Muscle of leg (tissue), 11 donors: ENCODE data around the gene ATG4A. TPM values are rescaled to one million over a fixed set of nuclear protein-coding genes. Genes with fewer than 3 reads are reported as not detected.

Experiments used
- DNase-seq: peaks from one replicate; pipeline ENCODE4 v3.0.0; 2013
- H3K27ac ChIP-seq: one replicate; pipeline ENCODE4 v1.5.1; 2013; ENCODE audit warnings: mild to moderate bottlenecking, low read length, control low read depth
- H3K27me3 ChIP-seq: one replicate; pipeline ENCODE4 v1.6.1; 2013; ENCODE audit warnings: low read length; ENCODE audit not compliant: control insufficient read depth, insufficient read depth
- H3K36me3 ChIP-seq: one replicate; pipeline ENCODE4 v1.6.1; 2013; ENCODE audit warnings: low read length; ENCODE audit not compliant: control insufficient read depth, insufficient read depth
- H3K4me1 ChIP-seq: one replicate; pipeline ENCODE4 v1.6.1; 2013; ENCODE audit warnings: low read length; ENCODE audit not compliant: control insufficient read depth, insufficient read depth
- H3K4me3 ChIP-seq: one replicate; pipeline ENCODE4 v1.5.1; 2013; ENCODE audit warnings: low read length, control low read depth
- H3K9me3 ChIP-seq: replicated peaks from 2 replicates; pipeline ENCODE4 v1.6.1; 2013; ENCODE audit warnings: low read depth, low read length; ENCODE audit not compliant: control insufficient read depth
- WGBS: methylation state at CpG from one replicate; pipeline ENCODE4 v1.1.5; 2013; ENCODE audit warnings: missing lambda C conversion rate; ENCODE audit not compliant: insufficient coverage; 5-methylcytosine and 5-hydroxymethylcytosine counted together
- polyA plus RNA-seq, 8 donors: library from polyadenylated mRNA; unstranded; fragments of 120-200 nt; gene quantifications; one replicate each; pipeline versions ENCODE4 v1.2.1 to v1.2.3, GENCODE V29; 2013; ENCODE audit warnings: inconsistent platforms in 1 of 8, low replicate concordance in 1 of 8; ENCODE audit not compliant: insufficient read length in 8 of 8, insufficient read depth in 1 of 8
- total RNA-seq: library from RNA; stranded (reverse); fragments of 120-200 nt; gene quantifications from one replicate; pipeline ENCODE4 v1.2.4, GENCODE V29; 2013

Gene ATG4A
- total and polyA plus RNA-seq, 9 donors = 15.6 to 23.8 (median 17.7) TPM

- no CpG with 5 or more reads among the region's 3 CpGs for WGBS
These were observed 26.4 kb downstream of the ATG4A start for GRCh38 chrX:108117988-108118387.

GRCh38 chrX:108121291-108121690 is 29.7 kb downstream of the ATG4A start:
- Histone ChIP-seq H3K4me1 (peaks cover 6% of the 10 kb centered on the region), H3K36me3 (no peaks in the 10 kb centered on the region), H3K4me3 (no peak overlapping the region), H3K27ac (no peak overlapping the region), H3K27me3 (peaks cover 10% of the 10 kb centered on the region), H3K9me3 (no peaks in the 10 kb centered on the region)
- WGBS = 33% methylated on average over 2 of the region's 3 CpGs
- no peak for DNase-seq

More at GRCh38 chrX:108117988-108118387, 26.4 kb downstream of the ATG4A start:
- H3K9me3 ChIP-seq = no peaks in the 10 kb centered on the region
- DNase-seq = no peak
- H3K4me1 ChIP-seq = peaks cover 6% of the 10 kb centered on the region
- H3K27me3 ChIP-seq = peaks cover 12% of the 10 kb centered on the region
- no peak overlapping the region for H3K27ac ChIP-seq
- no peak overlapping the region for H3K4me3 ChIP-seq
- no peaks in the 10 kb centered on the region for H3K36me3 ChIP-seq

DNA sequence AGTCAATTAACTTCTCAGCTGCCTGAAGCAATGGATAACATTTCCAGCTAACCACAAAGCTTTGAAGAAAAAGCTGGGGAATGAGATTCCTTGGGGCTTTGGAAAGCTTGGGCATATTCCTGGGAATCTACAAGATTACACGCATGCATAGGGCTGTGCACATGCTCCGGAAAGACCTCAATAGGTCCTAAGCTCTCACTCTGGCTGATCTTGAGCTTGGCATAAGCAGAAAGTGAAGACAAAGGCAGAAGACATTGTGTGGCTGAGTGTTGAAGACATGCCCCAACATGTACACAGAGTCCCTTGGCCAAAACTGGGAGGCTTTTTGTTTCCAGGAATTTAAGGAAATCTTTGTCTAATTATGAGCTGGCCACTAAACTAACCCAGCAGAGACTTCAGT is 31.2 kb downstream of the ATG4A start:
- 38% methylated on average over 2 of the region's 2 CpGs for WGBS
- H3K27ac ChIP-seq = no peak overlapping the region
- no peaks in the 10 kb centered on the region for H3K36me3 ChIP-seq
- H3K27me3 ChIP-seq = peaks cover 10% of the 10 kb centered on the region
- H3K9me3 ChIP-seq = no peaks in the 10 kb centered on the region
- peaks cover 6% of the 10 kb centered on the region for H3K4me1 ChIP-seq
- DNase-seq = no peak
- no peak overlapping the region for H3K4me3 ChIP-seq

- Histone ChIP-seq H3K4me3 (no peak overlapping the region), H3K9me3 (no peaks in the 10 kb centered on the region), H3K4me1 (peaks cover 6% of the 10 kb centered on the region), H3K27me3 (peaks cover 10% of the 10 kb centered on the region), H3K36me3 (no peaks in the 10 kb centered on the region), H3K27ac (no peak overlapping the region)
- DNase-seq = peak; percentile 32
- 95% methylated on average over 3 of the region's 3 CpGs for WGBS
These were observed 32.2 kb downstream of the ATG4A start for GRCh38 chrX:108123591-108124366.

- no peak overlapping the region for H3K4me3 ChIP-seq
- peaks cover 5% of the 10 kb centered on the region for H3K27me3 ChIP-seq
- H3K9me3 ChIP-seq = no peaks in the 10 kb centered on the region
- no peak for DNase-seq
- no peaks in the 10 kb centered on the region for H3K36me3 ChIP-seq
- peaks cover 6% of the 10 kb centered on the region for H3K4me1 ChIP-seq
- no CpG with 5 or more reads among the region's 2 CpGs for WGBS
- H3K27ac ChIP-seq = no peak overlapping the region
These were observed 35.1 kb downstream of the ATG4A start for GRCh38 chrX:108126661-108127060.

- H3K27me3 ChIP-seq = peaks cover 8% of the 10 kb centered on the region
- no peak overlapping the region for H3K27ac ChIP-seq
- H3K9me3 ChIP-seq = no peaks in the 10 kb centered on the region
- DNase-seq = no peak
- no CpG with 5 or more reads among the region's 4 CpGs for WGBS
- no peak overlapping the region for H3K4me3 ChIP-seq
- no peaks in the 10 kb centered on the region for H3K36me3 ChIP-seq
- peaks cover 6% of the 10 kb centered on the region for H3K4me1 ChIP-seq
These were observed 35.6 kb downstream of the ATG4A start for GRCh38 chrX:108127152-108127551.

DNA sequence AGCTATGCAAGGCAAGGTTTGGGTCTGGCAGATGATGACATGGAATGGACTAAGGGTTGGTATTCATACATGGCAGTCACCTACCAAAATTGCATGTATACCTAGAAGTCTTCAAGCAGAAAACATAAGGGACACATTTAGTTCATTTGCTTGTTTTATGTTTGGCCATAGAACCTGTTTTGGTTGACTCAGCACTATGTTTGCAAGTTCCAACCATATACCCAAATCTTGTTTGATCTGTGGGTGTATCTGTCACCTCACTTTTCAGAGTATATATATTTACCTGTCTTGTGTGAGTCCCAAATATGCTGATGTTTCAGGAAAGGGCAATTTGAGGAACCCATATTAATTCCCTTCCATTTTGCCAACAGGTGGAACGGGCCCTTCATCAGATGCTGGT is 39.3 kb downstream of the ATG4A start:
- WGBS = no CpG with 5 or more reads among the region's 1 CpG
- Histone ChIP-seq H3K9me3 (no peaks in the 10 kb centered on the region), H3K36me3 (peaks cover 6% of the 10 kb centered on the region), H3K4me3 (no peak overlapping the region), H3K4me1 (no peaks in the 10 kb centered on the region), H3K27ac (no peak overlapping the region), H3K27me3 (peaks cover 9% of the 10 kb centered on the region)
- no peak for DNase-seq

DNA sequence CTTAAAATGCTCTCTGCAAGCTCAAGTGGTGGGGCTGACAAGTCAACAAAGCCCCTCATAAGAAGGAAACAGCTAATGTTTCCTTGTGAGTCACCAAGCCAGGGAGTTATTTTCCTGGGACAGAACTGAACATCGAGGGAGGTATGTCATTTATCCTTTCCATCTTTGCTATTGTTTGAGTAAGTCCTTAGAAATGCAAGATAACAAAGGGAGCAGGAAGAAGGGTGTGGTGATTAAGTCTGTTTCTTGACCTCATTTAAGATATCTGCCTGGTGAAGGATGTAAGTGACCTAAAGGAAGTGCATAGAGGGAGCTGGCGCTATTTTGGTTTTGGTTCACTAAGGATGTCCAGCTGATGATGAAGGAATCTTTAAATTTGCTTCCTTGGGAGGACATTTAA is 39.9 kb downstream of the ATG4A start:
- no peak for DNase-seq
- no peaks in the 10 kb centered on the region for H3K4me1 ChIP-seq
- H3K9me3 ChIP-seq = no peaks in the 10 kb centered on the region
- no peak overlapping the region for H3K27ac ChIP-seq
- peaks cover 9% of the 10 kb centered on the region for H3K27me3 ChIP-seq
- H3K36me3 ChIP-seq = peaks cover 6% of the 10 kb centered on the region
- H3K4me3 ChIP-seq = no peak overlapping the region
- WGBS = 85% methylated on average over 2 of the region's 2 CpGs

GRCh38 chrX:108132034-108132433 is 40.5 kb downstream of the ATG4A start:
- DNase-seq = no peak
- H3K4me3 ChIP-seq = no peak overlapping the region
- no peaks in the 10 kb centered on the region for H3K9me3 ChIP-seq
- no peaks in the 10 kb centered on the region for H3K4me1 ChIP-seq
- H3K27ac ChIP-seq = no peak overlapping the region
- 88% methylated on average over 6 of the region's 8 CpGs for WGBS
- H3K27me3 ChIP-seq = peaks cover 9% of the 10 kb centered on the region
- peaks cover 6% of the 10 kb centered on the region for H3K36me3 ChIP-seq

- H3K9me3 ChIP-seq = no peaks in the 10 kb centered on the region
- H3K4me1 ChIP-seq = no peaks in the 10 kb centered on the region
- no peak overlapping the region for H3K27ac ChIP-seq
- 33% methylated on average over 1 of the region's 2 CpGs for WGBS
- peak; percentile 79 for DNase-seq
- peaks cover 8% of the 10 kb centered on the region for H3K36me3 ChIP-seq
- H3K4me3 ChIP-seq = no peak overlapping the region
- H3K27me3 ChIP-seq = peaks cover 10% of the 10 kb centered on the region
These were observed 41.3 kb downstream of the ATG4A start for GRCh38 chrX:108132876-108133275.
